ENCODE data around the gene SLC4A7. TPM values are rescaled to one million over a fixed set of nuclear protein-coding genes. Genes with fewer than 3 reads are reported as not detected.

The SLC4A7 gene
- total and polyA plus RNA-seq, 9 of the 15 experiments (the other 6 are each of a cell fraction or from before 2014, with no cell fraction given): 1.7 to 13.6 (median 8.0) TPM

- H3K9ac ChIP-seq (ENCODE audit: insufficient read depth in 1 of 2, low read depth in 2 of 2, low read length in 2 of 2): no peak overlapping the region
- H2AFZ ChIP-seq (ENCODE audit: low read depth, low read length): no peak overlapping the region
- no peaks in the 10 kb centered on the region for H3K9me1 ChIP-seq (ENCODE audit: control insufficient read depth, insufficient read depth, low read length)
- H3K4me2 ChIP-seq (ENCODE audit: insufficient read depth, low read length): no peak overlapping the region
- in situ Hi-C loops (cut with MboI): no loop called here
- H3K79me2 ChIP-seq (ENCODE audit: control insufficient read depth, insufficient read depth, low read length): no peaks in the 10 kb centered on the region
- no peak overlapping the region for H3K4me3 ChIP-seq
- intact Hi-C loops (cut with micrococcal nuclease): loop anchor here (1.0 kb wide), 1 partner anchor 110 kb away; no protein-coding TSS in a partner anchor
- 0% methylated on average over 3 of the region's 3 CpGs for WGBS (ENCODE audit: insufficient coverage, low coverage, missing lambda C conversion rate)
- no peak overlapping the region for H3K27ac ChIP-seq (ENCODE audit: extremely low read depth, low read depth, low read length)
- FAIRE-seq (no peak), DNase-seq (ENCODE audit: extremely low read depth in 1 of 4, low spot score in 3 of 4) (no peak), ATAC-seq (no peak)
- CTCF ChIA-PET (ENCODE audit: low intra/inter-chr PET ratio): no interaction called here
- H3K27me3 ChIP-seq (ENCODE audit: control insufficient read depth in 2 of 2, insufficient read depth in 2 of 2, low read length in 2 of 2): no peaks in the 10 kb centered on the region
- H3K9me3 ChIP-seq (replicated peaks; ENCODE audit: control insufficient read depth, insufficient read depth, low read depth, low read length): no peaks in the 10 kb centered on the region
- no peaks in the 10 kb centered on the region for H3K36me3 ChIP-seq (ENCODE audit: control insufficient read depth, insufficient read depth, low read length)
- no peaks in the 10 kb centered on the region for H3K4me1 ChIP-seq (replicated peaks in 1 of 2; ENCODE audit: control insufficient read depth in 2 of 2, insufficient read depth in 2 of 2, low read length in 2 of 2)
- no peak for TF ChIP-seq ZNF449 (CRISPR knock-in tag; IDR thresholded peaks at IDR 0.05)
- no peak for TF ChIP-seq RCOR1 (IDR thresholded peaks at IDR 0.05; ENCODE audit: borderline replicate concordance in 1 of 2, low read depth in 2 of 2, low read length in 2 of 2)
- TF ChIP-seq ARID2 (IDR thresholded peaks at IDR 0.05): no peak
- TF ChIP-seq ZNF232 (CRISPR knock-in tag; IDR thresholded peaks at IDR 0.05): no peak
- TF ChIP-seq, protein P1, sequence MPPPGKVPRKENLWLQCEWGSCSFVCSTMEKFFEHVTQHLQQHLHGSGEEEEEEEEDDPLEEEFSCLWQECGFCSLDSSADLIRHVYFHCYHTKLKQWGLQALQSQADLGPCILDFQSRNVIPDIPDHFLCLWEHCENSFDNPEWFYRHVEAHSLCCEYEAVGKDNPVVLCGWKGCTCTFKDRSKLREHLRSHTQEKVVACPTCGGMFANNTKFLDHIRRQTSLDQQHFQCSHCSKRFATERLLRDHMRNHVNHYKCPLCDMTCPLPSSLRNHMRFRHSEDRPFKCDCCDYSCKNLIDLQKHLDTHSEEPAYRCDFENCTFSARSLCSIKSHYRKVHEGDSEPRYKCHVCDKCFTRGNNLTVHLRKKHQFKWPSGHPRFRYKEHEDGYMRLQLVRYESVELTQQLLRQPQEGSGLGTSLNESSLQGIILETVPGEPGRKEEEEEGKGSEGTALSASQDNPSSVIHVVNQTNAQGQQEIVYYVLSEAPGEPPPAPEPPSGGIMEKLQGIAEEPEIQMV (tag; conservative IDR thresholded peaks at IDR 0.05; ENCODE audit: low read depth): no peak
- no peak for TF ChIP-seq ETV1 (tag; conservative IDR thresholded peaks at IDR 0.05; ENCODE audit: low read depth)
- no peak for TF ChIP-seq CAMTA2 (CRISPR knock-in tag; conservative IDR thresholded peaks at IDR 0.05)
- no TSS peak for BruUV-seq (replicated peaks)
- POLR2A ChIA-PET: no interaction called here
- no peaks in the 10 kb centered on the region for H4K20me1 ChIP-seq (replicated peaks; ENCODE audit: control insufficient read depth, insufficient read depth, low read length)
Measured at GRCh38 chr3:27356976-27357375, 127.2 kb downstream of the SLC4A7 start.
